B cell (primary cell): ENCODE data around the gene CELF2. TPM values are rescaled to one million over a fixed set of nuclear protein-coding genes. Genes with fewer than 3 reads are reported as not detected.
A peak's percentile ranks its signal among the peaks of the same experiment; 100 is the strongest.

Source experiments
- ATAC-seq: fragments of 200-7000 bp; cut with Tn5 transposase; one replicate; pipeline ENCODE4 v1.10.0; 2021; ENCODE audit warnings: low read depth, mild to moderate bottlenecking, moderate number of reproducible peaks, moderate library complexity
- CTCF ChIA-PET: fragments of 350-600 bp; sonication (Branson Sonifier 250); formaldehyde crosslinking; loops from one replicate; lab custom pipeline; 2021; ENCODE audit warnings: antibody characterized with exemption, inconsistent platforms; lab: Charles Lee
- POLR2A ChIA-PET: fragments of 350-600 bp; sonication (Branson Sonifier 250); formaldehyde crosslinking; loops from one replicate; lab custom pipeline; 2021; ENCODE audit warnings: antibody characterized with exemption; lab: Charles Lee
- DNase-seq: peaks from one replicate; pipeline ENCODE4 v3.0.0; 2013
- H2AFZ ChIP-seq: 2 replicates; pipeline ENCODE4 v1.6.1; 2012; ENCODE audit warnings: mild to moderate bottlenecking, low read depth, low read length; ENCODE audit not compliant: insufficient read depth, poor library complexity, severe bottlenecking
- H3K27ac ChIP-seq, 2 donors: 1 replicate in 1 of 2; 2 replicates in 1 of 2; pipeline ENCODE4 v1.5.1; 2012 to 2013; ENCODE audit warnings: low read length in 2 of 2, mild to moderate bottlenecking in 2 of 2, moderate library complexity in 1 of 2
- H3K27me3 ChIP-seq, 4 experiments: fragments of 200-600 bp in 1 of 4; sonication (generic) in 1 of 4; replicated peaks in 1 of 4; 1 replicate in 2 of 4; 2 replicates in 2 of 4; pipeline versions ENCODE4 v1.6.1 to v1.7.0; 2013 to 2016; ENCODE audit warnings: low read length in 3 of 4, mild to moderate bottlenecking in 2 of 4, mixed read lengths in 1 of 4, moderate library complexity in 1 of 4; ENCODE audit not compliant: insufficient read depth in 4 of 4, control insufficient read depth in 3 of 4; ENCODE audit errors: control extremely low read depth in 1 of 4
- H3K36me3 ChIP-seq, 2 experiments: replicated peaks in 1 of 2; 1 replicate in 1 of 2; 2 replicates in 1 of 2; pipeline versions ENCODE4 v1.6.1 to v1.7.1; 2013; ENCODE audit warnings: low read length in 1 of 2; ENCODE audit not compliant: insufficient read depth in 2 of 2, control insufficient read depth in 1 of 2; ENCODE audit errors: control extremely low read depth in 1 of 2, extremely low read depth in 1 of 2
- H3K4me1 ChIP-seq, 2 donors: fragments of 200-600 bp in 1 of 2; sonication (generic) in 1 of 2; 1 replicate in 1 of 2; 2 replicates in 1 of 2; pipeline versions ENCODE4 v1.5.1 to v1.6.1; 2013 to 2017; ENCODE audit warnings: low read length in 2 of 2; ENCODE audit not compliant: control insufficient read depth in 2 of 2, insufficient read depth in 2 of 2
- H3K4me2 ChIP-seq: replicated peaks from 2 replicates; pipeline ENCODE3; 2012; ENCODE audit warnings: mild to moderate bottlenecking, low read depth, low read length; ENCODE audit not compliant: poor library complexity, severe bottlenecking
- H3K4me3 ChIP-seq, 5 experiments: fragments of 200-600 bp in 1 of 5; sonication (generic) in 1 of 5; 1 replicate in 3 of 5; 2 replicates in 2 of 5; pipeline versions ENCODE4 v1.5.1 to v1.7.0; 2011 to 2016; ENCODE audit warnings: low read length in 4 of 5, mild to moderate bottlenecking in 4 of 5, low read depth in 2 of 5, control low read depth in 1 of 5, moderate library complexity in 1 of 5; ENCODE audit not compliant: insufficient read depth in 1 of 5; ENCODE audit errors: control extremely low read depth in 1 of 5, extremely low read depth in 1 of 5
- H3K79me2 ChIP-seq: fragments of 200-600 bp; sonication (generic); one replicate; pipeline ENCODE4 v1.6.0; 2016; ENCODE audit warnings: low read length; ENCODE audit not compliant: control insufficient read depth, insufficient read depth
- H3K9ac ChIP-seq: fragments of 200-600 bp; sonication (generic); 2 replicates; pipeline ENCODE4 v1.6.1; 2017; ENCODE audit warnings: mild to moderate bottlenecking, low read length, moderate library complexity
- H3K9me3 ChIP-seq, 3 donors: one replicate each; pipeline versions ENCODE4 v1.6.1 to v1.7.1; 2013; ENCODE audit warnings: low read length in 2 of 3; ENCODE audit not compliant: control insufficient read depth in 2 of 3, insufficient read depth in 1 of 3; ENCODE audit errors: control extremely low read depth in 1 of 3
- H4K20me1 ChIP-seq: 2 replicates; pipeline ENCODE4 v1.6.0; 2012; ENCODE audit warnings: mild to moderate bottlenecking, low read length; ENCODE audit not compliant: insufficient read depth, control insufficient read depth, poor library complexity, severe bottlenecking
- H3K27ac Mint-ChIP-seq: one replicate; pipeline ENCODE4 v1.8.0; 2021; ENCODE audit warnings: mixed read lengths
- H3K27me3 Mint-ChIP-seq: one replicate; pipeline ENCODE4 v1.8.0; 2021; ENCODE audit warnings: mixed read lengths
- H3K4me1 Mint-ChIP-seq: one replicate; pipeline ENCODE4 v1.8.0; 2021; ENCODE audit warnings: mixed read lengths
- H3K4me3 Mint-ChIP-seq: one replicate; pipeline ENCODE4 v1.8.0; 2021; ENCODE audit warnings: mixed read lengths
- H3K9me3 Mint-ChIP-seq: one replicate; pipeline ENCODE4 v1.8.0; 2022; ENCODE audit warnings: mixed read lengths; ENCODE audit not compliant: insufficient read depth
- EZH2 ChIP-seq: IDR thresholded peaks from 2 replicates; pipeline ENCODE4 v1.6.1; 2012; ENCODE audit warnings: borderline replicate concordance, low read depth, mild to moderate bottlenecking, moderate library complexity, low read length; ENCODE audit not compliant: insufficient read depth, poor library complexity, severe bottlenecking
- WGBS: methylation state at CpG from one replicate; pipeline ENCODE4 v1.1.5; 2013; ENCODE audit warnings: missing lambda C conversion rate; ENCODE audit not compliant: insufficient coverage; 5-methylcytosine and 5-hydroxymethylcytosine counted together
- intact Hi-C: fragments of 100-400 bp; cut with micrococcal nuclease; formaldehyde crosslinking; loops from one replicate; pipeline ENCODE4 v1.10.0; 2022
- polyA plus RNA-seq: library from polyadenylated mRNA; depleted of rRNA; stranded (reverse); fragments of >200 nt; gene quantifications from 2 replicates; pipeline ENCODE4 v1.2.3, GENCODE V29; 2012
- total RNA-seq, 2 donors: library from RNA; stranded (reverse); fragments of 120-200 nt in 1 of 2; gene quantifications; 1 replicate in 1 of 2; 2 replicates in 1 of 2; pipeline versions ENCODE4 v1.2.3 to v1.2.4, GENCODE V29; 2013 to 2022
- TF ChIP-seq, protein P1 (sequence below): fragments of 200-600 bp; IDR thresholded peaks from one replicate; pipeline ENCODE4 v1.8.0; 2022; ENCODE audit warnings: antibody characterized with exemption, mild to moderate bottlenecking

CELF2 gene
- total and polyA plus RNA-seq, 2 donors (not counting 1 experiment from before 2014, with no cell fraction given): 59.5 to 112 TPM

DNA sequence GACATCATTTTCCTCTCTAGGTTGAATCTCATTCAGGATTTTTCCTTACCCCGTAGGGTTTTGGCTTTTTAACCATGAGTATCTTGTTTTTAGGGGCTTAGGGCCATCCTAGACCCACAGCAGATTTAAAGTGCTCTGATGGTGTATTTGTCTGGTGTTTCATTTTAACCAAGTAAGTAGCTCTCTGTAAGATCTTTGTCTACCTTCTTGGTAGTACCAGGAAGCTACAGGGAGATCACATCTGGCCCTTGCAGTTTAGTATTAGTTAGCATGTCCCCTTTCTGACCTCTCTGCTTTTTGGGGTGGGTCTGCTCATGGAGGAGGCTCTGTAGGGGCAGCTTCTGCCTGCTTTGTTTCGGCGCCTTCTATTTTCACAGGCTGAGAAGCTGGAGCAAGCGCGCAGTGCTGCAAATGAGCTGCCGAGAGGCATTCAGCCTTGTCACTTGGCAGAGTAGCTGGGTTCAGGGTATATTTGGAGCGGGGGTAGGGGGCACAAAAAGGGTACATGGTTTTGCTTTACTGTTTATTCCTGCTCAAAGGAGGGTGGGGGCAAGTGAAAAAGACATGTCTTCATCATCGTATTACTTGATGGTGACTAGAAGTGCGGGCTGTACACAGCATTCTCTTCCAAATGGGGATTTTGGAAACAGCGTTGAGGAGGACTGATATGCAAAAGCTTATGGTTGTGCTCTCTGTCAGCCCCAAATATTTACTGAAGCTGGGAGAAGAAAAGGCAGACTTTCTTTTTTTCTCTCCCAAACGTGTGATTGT lies 146.3 kb downstream of the CELF2 start:
- H3K9ac ChIP-seq: peak overlapping the region; percentile 86
- H2AFZ ChIP-seq: peak overlapping the region; percentile 71
- peak overlapping the region; percentile 74 for H3K4me2 ChIP-seq
- no peaks in the 10 kb centered on the region for H3K9me3 ChIP-seq
- DNase-seq (peak; percentile 53), ATAC-seq (no peak)
- POLR2A ChIA-PET: interaction anchor here (0.6 to 3.9 kb wide), 12 partner anchors 10 to 1115 kb away, joined by 3 to 37 read pairs (median 4); no protein-coding TSS in a partner anchor
- peaks cover 65 to 70% of the 10 kb centered on the region in 2 donors for H3K4me1 ChIP-seq
- H3K4me1 Mint-ChIP-seq: peaks cover 60% of the 10 kb centered on the region
- H3K79me2 ChIP-seq: peaks cover 73% of the 10 kb centered on the region
- WGBS: 0% methylated on average over 6 of the region's 11 CpGs
- peak overlapping the region; percentile 84 to 87 for H3K27ac ChIP-seq
- H3K4me3 Mint-ChIP-seq: no peak overlapping the region
- intact Hi-C loops: loop anchor here (1.0 to 5.0 kb wide), 7 partner anchors 7 to 523 kb away; partner anchors contain the start of gene CELF2
- peaks cover 0 to 10% of the 10 kb centered on the region in 2 experiments for H3K36me3 ChIP-seq
- H3K27me3 Mint-ChIP-seq: no peaks in the 10 kb centered on the region
- CTCF ChIA-PET: interaction anchor here (0.8 to 7.4 kb wide), 16 partner anchors 9 to 106 kb away, joined by 3 to 139 read pairs (median 6); no protein-coding TSS in a partner anchor
- TF ChIP-seq EZH2: no peak
- H3K4me3 ChIP-seq: peak overlapping the region; percentile 71 to 99 (median 94)
- no peaks in the 10 kb centered on the region for H3K27me3 ChIP-seq
- H3K9me3 Mint-ChIP-seq: peaks cover 3% of the 10 kb centered on the region
- H3K27ac Mint-ChIP-seq: peak overlapping the region; percentile 97
- H4K20me1 ChIP-seq: no peaks in the 10 kb centered on the region

DNA sequence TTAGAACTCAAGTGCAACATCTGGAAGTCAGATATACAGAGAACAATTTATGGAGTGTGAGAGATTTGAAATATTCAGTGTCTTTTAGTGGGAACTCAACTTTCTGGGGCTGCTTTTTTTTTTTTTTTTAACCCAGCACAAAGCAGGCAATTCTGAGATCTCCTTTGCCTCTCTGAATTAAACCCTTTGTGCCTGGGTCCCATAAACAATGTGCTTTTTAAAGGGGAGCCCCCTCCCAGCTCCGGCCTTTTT lies 146.8 kb downstream of the CELF2 start:
- intact Hi-C loops: loop anchor here (1.0 to 5.0 kb wide), 3 partner anchors 33 to 523 kb away; partner anchors contain the start of gene CELF2
- Histone ChIP-seq H3K4me3 (peak overlapping the region; percentile 71 to 99 (median 94)), H3K4me1 (peaks cover 65 to 71% of the 10 kb centered on the region in 2 donors), H3K27ac (peak overlapping the region; percentile 84 to 87), H3K27me3 (no peaks in the 10 kb centered on the region), H4K20me1 (no peaks in the 10 kb centered on the region), H3K4me2 (peak overlapping the region; percentile 74), H2AFZ (peak overlapping the region; percentile 71), H3K79me2 (peaks cover 73% of the 10 kb centered on the region), H3K36me3 (peaks cover 0 to 11% of the 10 kb centered on the region in 2 experiments), H3K9me3 (no peaks in the 10 kb centered on the region), H3K9ac (peak overlapping the region; percentile 86)
- Mint-ChIP-seq H3K4me3 (no peak overlapping the region), H3K27ac (peak overlapping the region; percentile 97), H3K27me3 (no peaks in the 10 kb centered on the region), H3K9me3 (peaks cover 3% of the 10 kb centered on the region), H3K4me1 (peaks cover 57% of the 10 kb centered on the region)
- DNase-seq: no peak
- 0% methylated on average over 1 of the region's 1 CpG for WGBS
- ATAC-seq: no peak
- ChIA-PET CTCF (interaction anchor here (0.8 to 7.4 kb wide), 16 partner anchors 9 to 105 kb away, joined by 3 to 139 read pairs (median 6); no protein-coding TSS in a partner anchor), POLR2A (interaction anchor here (0.5 to 3.9 kb wide), 15 partner anchors 8 to 1115 kb away, joined by 3 to 37 read pairs (median 5); no protein-coding TSS in a partner anchor)
- TF ChIP-seq EZH2: no peak
- TF ChIP-seq, protein P1, sequence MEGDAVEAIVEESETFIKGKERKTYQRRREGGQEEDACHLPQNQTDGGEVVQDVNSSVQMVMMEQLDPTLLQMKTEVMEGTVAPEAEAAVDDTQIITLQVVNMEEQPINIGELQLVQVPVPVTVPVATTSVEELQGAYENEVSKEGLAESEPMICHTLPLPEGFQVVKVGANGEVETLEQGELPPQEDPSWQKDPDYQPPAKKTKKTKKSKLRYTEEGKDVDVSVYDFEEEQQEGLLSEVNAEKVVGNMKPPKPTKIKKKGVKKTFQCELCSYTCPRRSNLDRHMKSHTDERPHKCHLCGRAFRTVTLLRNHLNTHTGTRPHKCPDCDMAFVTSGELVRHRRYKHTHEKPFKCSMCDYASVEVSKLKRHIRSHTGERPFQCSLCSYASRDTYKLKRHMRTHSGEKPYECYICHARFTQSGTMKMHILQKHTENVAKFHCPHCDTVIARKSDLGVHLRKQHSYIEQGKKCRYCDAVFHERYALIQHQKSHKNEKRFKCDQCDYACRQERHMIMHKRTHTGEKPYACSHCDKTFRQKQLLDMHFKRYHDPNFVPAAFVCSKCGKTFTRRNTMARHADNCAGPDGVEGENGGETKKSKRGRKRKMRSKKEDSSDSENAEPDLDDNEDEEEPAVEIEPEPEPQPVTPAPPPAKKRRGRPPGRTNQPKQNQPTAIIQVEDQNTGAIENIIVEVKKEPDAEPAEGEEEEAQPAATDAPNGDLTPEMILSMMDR: no peak
